PC-9 (cell line): ENCODE data around the gene IFITM10.

Source experiments
- CTCF ChIP-seq: fragments of 200-600 bp; sonication (generic); conservative IDR thresholded peaks from 2 replicates; pipeline ENCODE4 v1.6.1; 2017; ENCODE audit warnings: mixed run types, antibody characterized with exemption, mild to moderate bottlenecking, moderate library complexity
- EZH2 ChIP-seq: fragments of 200-600 bp; sonication (generic); IDR thresholded peaks from 2 replicates; pipeline ENCODE4 v1.8.0; 2017; ENCODE audit warnings: antibody characterized with exemption, low read depth

DNA sequence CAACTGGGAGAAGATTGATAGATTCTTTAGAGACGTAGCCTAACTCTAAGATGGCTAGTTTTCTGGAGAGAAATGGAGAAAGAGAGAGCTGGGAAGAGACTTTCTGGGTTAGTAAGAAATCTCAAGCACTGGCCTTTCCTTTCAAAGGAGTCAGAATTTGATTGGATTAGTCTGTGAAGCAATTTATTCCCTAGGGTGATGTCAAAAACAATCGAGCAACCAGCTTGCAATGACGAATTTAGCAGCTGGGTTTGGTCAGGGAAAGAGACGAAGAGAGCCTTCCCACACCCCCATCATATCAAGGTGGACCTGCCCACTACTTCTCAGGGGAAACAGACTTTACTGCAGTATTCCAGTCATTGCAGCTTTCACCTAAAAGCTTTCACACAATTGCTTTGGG lies 42.6 kb downstream of the IFITM10 start:
- no peak for TF ChIP-seq CTCF
- TF ChIP-seq EZH2: no peak
